HG02852 (cell line): Measurements from ENCODE around the gene FEM1A.
"Not testable (repeated sequence)": the region's sequence is repeated elsewhere in the genome, so short reads cannot be mapped to it uniquely, and the experiment has no call there.

Experiments used
- ATAC-seq: cut with Tn5 transposase; IDR thresholded peaks from one replicate; pipeline ENCODE4 v1.9.1; 2021; ENCODE audit warnings: mild to moderate bottlenecking, moderate library complexity; ENCODE audit not compliant: unreplicated experiment

The FEM1A gene

GRCh38 chr19:4791183-4792018, at the start of gene FEM1A:
Gene FEM1A (plus strand): TSS chr19:4791734. CDS start chr19:4791855, 121 bp downstream.
- ATAC-seq, result peak; percentile 91

GRCh38 chr19:4742723-4743646, 48.5 kb upstream of the FEM1A start:
- no peak for ATAC-seq

GRCh38 chr19:4744451-4745174, 46.9 kb upstream of the FEM1A start:
- ATAC-seq, result no peak

GRCh38 chr19:4745175-4745574, 46.4 kb upstream of the FEM1A start:
- ATAC-seq, result not testable (repeated sequence)

GRCh38 chr19:4745986-4746385, 45.5 kb upstream of the FEM1A start:
- no peak for ATAC-seq

GRCh38 chr19:4748185-4748584, 43.3 kb upstream of the FEM1A start:
- ATAC-seq, result no peak

- ATAC-seq, result no peak
Measured at GRCh38 chr19:4748589-4748988, 42.9 kb upstream of the FEM1A start.

- no peak for ATAC-seq
Measured at GRCh38 chr19:4749870-4750590, 41.5 kb upstream of the FEM1A start.

GRCh38 chr19:4754248-4754647, 37.3 kb upstream of the FEM1A start:
- ATAC-seq, result no peak

GRCh38 chr19:4755459-4755858, 36.1 kb upstream of the FEM1A start:
- no peak for ATAC-seq

- ATAC-seq, result no peak
Measured at GRCh38 chr19:4758082-4758481, 33.5 kb upstream of the FEM1A start.

- no peak for ATAC-seq
Measured at GRCh38 chr19:4758659-4759058, 32.9 kb upstream of the FEM1A start.

- no peak for ATAC-seq
Measured at GRCh38 chr19:4759388-4760284, 31.9 kb upstream of the FEM1A start.

- ATAC-seq, result no peak
Measured at GRCh38 chr19:4760285-4760650, 31.3 kb upstream of the FEM1A start.

GRCh38 chr19:4763021-4763420, 28.5 kb upstream of the FEM1A start:
- ATAC-seq, result no peak

- ATAC-seq, result no peak
Measured at GRCh38 chr19:4764393-4764660, 27.2 kb upstream of the FEM1A start.

- no peak for ATAC-seq
Measured at GRCh38 chr19:4768934-4769777, 22.4 kb upstream of the FEM1A start.

GRCh38 chr19:4772566-4772965, 19.0 kb upstream of the FEM1A start:
- no peak for ATAC-seq
